C1 segment of cervical spinal cord (tissue), 14 donors: ENCODE results near the gene TM4SF4.
A peak's percentile ranks its signal among the peaks of the same experiment; 100 is the strongest.

Experiments used
- DNase-seq, 14 donors: peaks; one replicate each; lab custom pipeline; 2025; lab: John Stamatoyannopoulos, UW

TM4SF4 gene

DNA sequence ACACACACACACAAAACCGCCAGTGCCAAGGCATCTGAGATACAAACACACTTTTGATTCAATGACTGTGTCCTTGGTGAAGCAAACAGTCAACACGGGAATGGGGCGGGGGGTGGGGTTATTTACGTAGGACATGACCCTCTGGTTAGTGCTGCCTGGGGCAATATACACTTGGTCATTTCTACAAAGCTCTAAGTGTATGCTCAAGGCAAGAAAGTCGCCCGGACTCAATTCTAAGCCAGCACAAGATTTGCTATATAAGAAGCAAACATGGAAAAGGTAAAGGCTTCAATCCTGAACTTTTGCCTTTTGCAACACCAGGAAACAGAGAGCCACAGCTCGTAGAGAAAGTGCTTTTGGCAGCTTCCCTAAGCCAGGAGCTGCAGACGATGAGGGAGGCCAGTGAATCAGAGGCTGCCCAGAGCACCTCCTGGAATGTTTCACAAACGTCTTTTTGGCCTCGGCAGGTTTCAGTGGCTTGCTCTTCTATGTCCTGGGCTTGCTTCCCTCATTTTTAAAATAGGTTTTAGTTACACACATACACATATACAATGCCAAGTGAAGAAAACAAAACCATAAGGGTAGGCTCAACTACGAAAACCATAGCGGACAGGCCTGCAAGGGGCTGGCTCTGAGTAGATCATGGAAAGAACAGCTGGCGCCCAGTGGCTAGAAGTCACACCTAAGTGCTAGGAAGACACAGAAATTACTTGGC, 73.6 kb downstream of the TM4SF4 start:
- DNase-seq, result peak in 7 of 14 donors; percentile 12 to 44 (median 30)

DNA sequence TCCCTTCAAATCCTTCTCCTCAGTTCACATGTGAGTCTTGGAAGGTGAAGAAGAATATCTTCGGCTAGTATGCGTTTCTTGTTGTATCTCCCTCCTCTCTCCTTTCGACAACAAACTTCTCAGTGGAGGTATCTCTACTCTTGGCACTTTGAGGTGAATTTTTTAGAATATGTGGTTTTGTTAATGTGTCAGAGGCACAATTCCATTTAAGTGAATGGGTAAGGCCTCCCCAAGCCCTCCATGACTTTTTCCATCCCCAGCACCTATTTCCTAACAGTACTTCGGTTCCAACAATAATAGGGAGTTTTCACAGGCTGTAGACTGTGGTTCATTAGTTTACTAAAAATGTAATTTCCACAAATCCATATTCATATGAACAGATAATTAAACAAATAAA, 74.2 kb downstream of the TM4SF4 start:
- no peak for DNase-seq

DNA sequence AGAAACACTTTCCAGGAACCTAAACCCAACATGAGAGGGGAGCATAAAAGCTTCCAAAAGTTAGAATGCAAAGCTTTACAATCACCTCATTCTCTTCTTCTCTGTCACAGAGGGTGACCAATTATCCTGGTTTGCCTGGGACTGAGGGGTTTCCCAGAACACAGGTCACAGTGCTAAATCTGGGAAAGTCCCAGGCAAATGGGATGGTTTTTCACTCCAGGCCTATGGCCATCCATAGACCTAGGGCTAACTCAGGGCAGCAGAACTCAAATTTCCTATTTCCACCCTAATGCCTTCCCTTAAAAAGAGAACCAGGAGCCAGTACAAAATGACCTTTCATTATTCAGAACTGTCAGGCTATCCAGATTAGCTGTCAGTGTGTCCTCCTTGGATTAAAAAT, 77.0 kb downstream of the TM4SF4 start:
- no peak for DNase-seq

DNA sequence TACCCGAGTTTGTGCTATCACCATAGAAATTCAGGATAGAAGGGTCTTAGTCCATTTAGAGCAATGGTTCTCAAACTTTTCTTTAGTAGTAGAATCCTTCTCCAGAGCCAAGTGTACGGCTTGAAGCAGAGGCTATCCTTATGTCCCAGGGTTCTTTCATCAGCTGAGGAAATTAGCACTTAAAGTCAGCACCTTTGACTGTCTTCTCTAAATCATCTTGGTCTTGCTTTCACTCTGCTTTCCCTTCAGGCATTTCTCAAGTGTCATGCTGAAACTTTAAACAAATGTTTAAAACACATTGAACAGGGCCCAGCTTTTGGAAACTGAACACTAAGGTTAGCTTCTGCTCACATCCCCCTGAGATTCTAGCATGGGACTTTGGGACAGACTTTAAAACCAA, 78.2 kb downstream of the TM4SF4 start:
- no peak for DNase-seq
